GM23248 (cell line): ENCODE data around the gene MAP4K1. TPM values are rescaled to one million over a fixed set of nuclear protein-coding genes. Genes with fewer than 3 reads are reported as not detected.

ENCODE experiments used
- DNase-seq: peaks from one replicate; pipeline ENCODE4 v3.0.0-alpha.2; 2015
- H2AFZ ChIP-seq: fragments of 200-600 bp; sonication (generic); 2 replicates; pipeline ENCODE4 v1.6.1; 2016; ENCODE audit warnings: antibody characterized with exemption
- H3F3A ChIP-seq: fragments of 200-600 bp; sonication (generic); 2 replicates; pipeline ENCODE4 v1.6.1; 2016; ENCODE audit warnings: mild to moderate bottlenecking, antibody characterized with exemption, mixed run types; ENCODE audit not compliant: insufficient read depth
- H3K27ac ChIP-seq: fragments of 200-600 bp; sonication (generic); 2 replicates; pipeline ENCODE4 v1.5.1; 2016; ENCODE audit warnings: mild to moderate bottlenecking
- H3K27me3 ChIP-seq: fragments of 200-600 bp; sonication (generic); replicated peaks from 2 replicates; pipeline ENCODE4 v1.6.1; 2016; ENCODE audit warnings: mild to moderate bottlenecking; ENCODE audit not compliant: insufficient read depth
- H3K36me3 ChIP-seq: fragments of 200-600 bp; sonication (generic); 2 replicates; pipeline ENCODE4 v1.6.1; 2016; ENCODE audit warnings: low read depth, mild to moderate bottlenecking
- H3K4me1 ChIP-seq: fragments of 200-600 bp; sonication (generic); 2 replicates; pipeline ENCODE4 v1.6.1; 2016; ENCODE audit warnings: mild to moderate bottlenecking; ENCODE audit not compliant: insufficient read depth
- H3K4me2 ChIP-seq: fragments of 200-600 bp; sonication (generic); one replicate; pipeline ENCODE4 v1.6.1; 2016; ENCODE audit warnings: mild to moderate bottlenecking; ENCODE audit not compliant: unreplicated experiment
- H3K4me3 ChIP-seq: fragments of 200-600 bp; sonication (generic); 2 replicates; pipeline ENCODE4 v1.5.1; 2016; ENCODE audit warnings: mild to moderate bottlenecking
- H3K79me2 ChIP-seq: fragments of 200-600 bp; sonication (generic); 2 replicates; pipeline ENCODE4 v1.6.1; 2016; ENCODE audit warnings: mild to moderate bottlenecking; ENCODE audit not compliant: insufficient read depth
- H3K9ac ChIP-seq: fragments of 200-600 bp; sonication (generic); 2 replicates; pipeline ENCODE4 v1.6.1; 2016; ENCODE audit warnings: mild to moderate bottlenecking
- H3K9me2 ChIP-seq: fragments of 200-600 bp; sonication (generic); 2 replicates; pipeline ENCODE4 v1.6.1; 2016; ENCODE audit warnings: mixed run types, mild to moderate bottlenecking, moderate library complexity; ENCODE audit not compliant: insufficient read depth
- H3K9me3 ChIP-seq: fragments of 200-600 bp; sonication (generic); one replicate; pipeline ENCODE4 v1.6.1; 2017; ENCODE audit warnings: low read depth
- H4K20me1 ChIP-seq: fragments of 200-600 bp; sonication (generic); 2 replicates; pipeline ENCODE4 v1.6.0; 2016; ENCODE audit not compliant: insufficient read depth
- EZH2 ChIP-seq: fragments of 200-600 bp; sonication (generic); IDR thresholded peaks from 2 replicates; pipeline ENCODE4 v1.6.1; 2018; ENCODE audit warnings: antibody characterized with exemption, mild to moderate bottlenecking; ENCODE audit not compliant: insufficient read depth, poor library complexity, severe bottlenecking
- EZH2phosphoT487 ChIP-seq: fragments of 200-600 bp; sonication (generic); IDR thresholded peaks from 2 replicates; pipeline ENCODE4 v1.6.1; 2018; ENCODE audit warnings: antibody characterized with exemption, moderate library complexity, mild to moderate bottlenecking, low read depth; ENCODE audit not compliant: insufficient read depth
- WGBS, 2 experiments: methylation state at CpG; one replicate each; pipeline ENCODE4 v1.1.6; 2015 to 2017; ENCODE audit warnings: low lambda C conversion rate in 2 of 2, low coverage in 1 of 2; ENCODE audit errors: missing lambda C conversion rate in 2 of 2; 5-methylcytosine and 5-hydroxymethylcytosine counted together
- in situ Hi-C: fragments of 300-500 bp; cut with MboI; formaldehyde crosslinking; loops from 2 replicates; pipeline ENCODE4 v1.15.0; 2020
- polyA plus RNA-seq: library from polyadenylated mRNA; unstranded; fragments of >200 nt; fragmentation: Nextera tagmentation; extraction: Ambion mirVana; gene quantifications from 2 replicates; pipeline ENCODE4 v1.2.1, GENCODE V29; 2016
- total RNA-seq: library from RNA; depleted of rRNA; stranded (reverse); fragments of >200 nt; shearing (Covaris generic); gene quantifications from 2 replicates; pipeline ENCODE4 v1.2.3, GENCODE V29; 2014; rRNA removed

MAP4K1 gene
- total and polyA plus RNA-seq, 2 experiments from 2014 or later, result 0.63 TPM; not detected in 1

DNA sequence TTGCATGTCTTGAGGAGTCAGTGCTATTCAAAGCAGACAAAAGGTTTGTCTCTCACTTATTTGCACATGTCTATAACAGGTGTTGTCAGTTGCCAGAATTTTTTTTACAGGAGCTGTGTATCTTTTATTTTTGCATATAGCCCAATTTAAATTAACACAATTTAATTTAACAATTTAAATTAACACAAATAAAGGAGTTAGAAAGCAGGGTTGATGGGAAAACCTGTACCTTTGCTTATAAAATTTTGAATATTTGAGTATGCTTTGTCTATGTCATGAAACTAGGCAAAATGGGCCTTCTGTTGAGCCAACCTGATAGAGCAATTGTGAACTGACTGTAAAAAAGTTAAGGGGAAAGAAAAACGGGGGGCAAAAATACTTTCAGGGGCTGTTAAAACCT, 78.0 kb downstream of the MAP4K1 start:
- H2AFZ ChIP-seq, result no peak overlapping the region
- H3K4me1 ChIP-seq, result 0 out of 2 replicates have a peak, but pooled peaks cover 3% of the 10 kb centered on the region
- H3K4me3 ChIP-seq, result no peak overlapping the region
- H3K4me2 ChIP-seq, result no peak overlapping the region
- H3K27me3 ChIP-seq, result no peaks in the 10 kb centered on the region
- H3K9ac ChIP-seq, result no peak overlapping the region
- no peaks in the 10 kb centered on the region for H3K36me3 ChIP-seq
- no peaks in the 10 kb centered on the region for H3K9me3 ChIP-seq
- H3K79me2 ChIP-seq, result no peaks in the 10 kb centered on the region
- WGBS, 2 experiments, result 0% methylated on average over 1 of the region's 1 CpG
- peaks cover 4% of the 10 kb centered on the region for H3F3A ChIP-seq
- no peak overlapping the region for H3K27ac ChIP-seq
- no peak for TF ChIP-seq EZH2phosphoT487
- no peak for DNase-seq
- no peaks in the 10 kb centered on the region for H4K20me1 ChIP-seq
- no peaks in the 10 kb centered on the region for H3K9me2 ChIP-seq
- in situ Hi-C loops, result no loop called here

DNA sequence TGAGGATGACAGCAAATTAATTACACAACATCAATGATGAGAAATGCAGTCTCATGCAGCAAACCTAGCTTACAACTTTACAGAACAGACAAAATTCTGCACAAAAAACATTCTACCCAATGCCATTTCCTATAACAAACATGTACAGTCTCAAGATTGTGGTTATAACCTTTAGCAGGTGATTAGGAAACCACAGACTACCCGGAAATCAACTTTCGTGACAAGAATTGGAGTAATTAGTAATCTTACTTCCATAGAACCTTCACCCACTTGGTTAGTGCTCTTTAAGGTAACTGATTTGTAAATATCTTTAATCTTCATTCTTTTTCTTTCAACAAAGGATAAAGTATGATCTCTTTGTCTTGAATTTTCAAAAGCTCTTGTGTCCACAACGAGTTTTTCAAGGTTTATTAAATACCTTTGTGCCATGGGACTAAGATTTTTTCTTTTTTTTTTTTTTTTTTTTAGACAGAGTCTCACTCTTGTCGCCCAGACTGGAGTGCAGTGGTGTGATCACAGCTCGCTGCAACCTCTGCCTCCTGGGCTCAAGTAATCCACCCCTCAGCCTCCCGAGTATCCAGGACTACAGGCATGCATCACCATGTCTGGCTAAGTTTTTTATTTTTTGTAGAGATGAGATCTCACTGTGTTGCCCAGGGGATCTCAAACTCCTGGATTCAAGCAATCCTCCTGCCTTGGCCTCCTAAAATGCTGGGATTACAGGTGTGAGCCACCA, 78.8 kb downstream of the MAP4K1 start:
- Histone ChIP-seq H2AFZ (no peak overlapping the region), H3K9ac (no peak overlapping the region), H3F3A (no peaks in the 10 kb centered on the region), H3K4me3 (no peak overlapping the region), H3K27me3 (no peaks in the 10 kb centered on the region), H3K9me3 (no peaks in the 10 kb centered on the region), H4K20me1 (no peaks in the 10 kb centered on the region), H3K27ac (no peak overlapping the region), H3K79me2 (no peaks in the 10 kb centered on the region), H3K4me2 (no peak overlapping the region), H3K9me2 (no peaks in the 10 kb centered on the region), H3K36me3 (no peaks in the 10 kb centered on the region), H3K4me1 (no peaks in the 10 kb centered on the region)
- TF ChIP-seq EZH2phosphoT487 (no peak), EZH2 (no peak)
- in situ Hi-C loops, result no loop called here
- DNase-seq, result no peak
- WGBS, 2 experiments, result 29 to 35% methylated on average over 6 of the region's 6 CpGs

DNA sequence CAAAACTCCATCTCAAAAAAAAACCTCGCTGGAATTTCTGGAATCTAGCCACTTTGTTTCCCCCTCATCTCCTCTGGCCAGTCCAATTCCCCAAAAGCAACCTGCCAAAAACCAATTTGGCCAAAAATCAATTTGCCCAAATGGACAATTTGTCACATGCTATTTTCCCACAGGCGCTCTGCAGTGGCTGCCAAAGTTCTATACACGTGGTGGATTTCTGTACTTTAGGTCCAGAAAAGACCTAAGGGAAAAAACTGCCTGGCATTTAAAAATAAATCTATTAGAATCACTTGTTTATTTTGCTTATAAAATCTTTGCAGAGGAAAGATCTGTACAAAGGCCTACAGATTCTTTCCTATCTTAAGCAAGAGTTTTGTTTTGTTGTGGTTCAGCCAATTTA, 79.4 kb downstream of the MAP4K1 start:
- DNase-seq, result no peak
- no peaks in the 10 kb centered on the region for H3F3A ChIP-seq
- no peak overlapping the region for H3K27ac ChIP-seq
- no peaks in the 10 kb centered on the region for H3K27me3 ChIP-seq
- H3K4me2 ChIP-seq, result no peak overlapping the region
- 28 to 49% methylated on average over 3 of the region's 3 CpGs for WGBS, 2 experiments
- no peaks in the 10 kb centered on the region for H3K4me1 ChIP-seq
- no peaks in the 10 kb centered on the region for H3K36me3 ChIP-seq
- no peak overlapping the region for H3K9ac ChIP-seq
- H3K9me3 ChIP-seq, result no peaks in the 10 kb centered on the region
- H3K4me3 ChIP-seq, result no peak overlapping the region
- no peaks in the 10 kb centered on the region for H3K9me2 ChIP-seq
- TF ChIP-seq EZH2 (no peak), EZH2phosphoT487 (no peak)
- H3K79me2 ChIP-seq, result no peaks in the 10 kb centered on the region
- no peak overlapping the region for H2AFZ ChIP-seq
- in situ Hi-C loops, result no loop called here
- H4K20me1 ChIP-seq, result no peaks in the 10 kb centered on the region

Other genes starting within 250 kb of the MAP4K1 start
- gene PSMD8, start 243.4 kb downstream of the MAP4K1 start, total RNA-seq, result 231 and 331 TPM in 2 replicates
- gene PSMD8, start 243.4 kb downstream of the MAP4K1 start, polyA plus RNA-seq, result 292 and 305 TPM in 2 replicates
- 1.1 and 1.8 TPM in 2 replicates for gene GGN, start 229.9 kb downstream of the MAP4K1 start, total RNA-seq
- 1.4 and 2.0 TPM in 2 replicates for gene GGN, start 229.9 kb downstream of the MAP4K1 start, polyA plus RNA-seq
- gene SPRED3, start 229.3 kb downstream of the MAP4K1 start, total RNA-seq, result 2.1 and 7.7 TPM in 2 replicates
- gene SPRED3, start 229.3 kb downstream of the MAP4K1 start, polyA plus RNA-seq, result 1.8 and 1.9 TPM in 2 replicates
- gene FAM98C, start 214.9 kb downstream of the MAP4K1 start, total RNA-seq, result 18.1 and 27.3 TPM in 2 replicates
- gene FAM98C, start 214.9 kb downstream of the MAP4K1 start, polyA plus RNA-seq, result 13.8 and 16.5 TPM in 2 replicates
- gene RASGRP4, start 191.7 kb downstream of the MAP4K1 start, total RNA-seq, result not detected in 2 replicates
- gene RASGRP4, start 191.7 kb downstream of the MAP4K1 start, polyA plus RNA-seq, result not detected in 2 replicates
- gene RYR1, start 184.3 kb downstream of the MAP4K1 start, total RNA-seq, result under 0.01 and 0.13 TPM in 2 replicates
- gene RYR1, start 184.3 kb downstream of the MAP4K1 start, polyA plus RNA-seq, result 0.04 TPM in 1 of 2 replicates, not detected in the other
- gene EIF3K, start 1.2 kb upstream of the MAP4K1 start, total RNA-seq, result 270 and 295 TPM in 2 replicates
- gene EIF3K, start 1.2 kb upstream of the MAP4K1 start, polyA plus RNA-seq, result 143 and 151 TPM in 2 replicates
- gene ACTN4, start 29.7 kb upstream of the MAP4K1 start, total RNA-seq, result 467 and 477 TPM in 2 replicates
- 84.6 and 85.7 TPM in 2 replicates for gene ACTN4, start 29.7 kb upstream of the MAP4K1 start, polyA plus RNA-seq
- gene CAPN12, start 126.5 kb upstream of the MAP4K1 start, total RNA-seq, result 0.11 and 0.89 TPM in 2 replicates
- 0.21 and 0.30 TPM in 2 replicates for gene CAPN12, start 126.5 kb upstream of the MAP4K1 start, polyA plus RNA-seq
- not detected in 2 replicates for gene LGALS7, start 155.6 kb upstream of the MAP4K1 start, total RNA-seq
- not detected in 2 replicates for gene LGALS7, start 155.6 kb upstream of the MAP4K1 start, polyA plus RNA-seq
- gene LGALS7B, start 171.2 kb upstream of the MAP4K1 start, total RNA-seq, result not detected in 2 replicates
- not detected in 2 replicates for gene LGALS7B, start 171.2 kb upstream of the MAP4K1 start, polyA plus RNA-seq
- gene LGALS4, start 195.0 kb upstream of the MAP4K1 start, total RNA-seq, result not detected in 2 replicates
- gene LGALS4, start 195.0 kb upstream of the MAP4K1 start, polyA plus RNA-seq, result 0.19 TPM in 1 of 2 replicates, not detected in the other
- gene ECH1, start 213.8 kb upstream of the MAP4K1 start, total RNA-seq, result 29.7 and 31.6 TPM in 2 replicates
- gene ECH1, start 213.8 kb upstream of the MAP4K1 start, polyA plus RNA-seq, result 106 and 107 TPM in 2 replicates
- 208 and 245 TPM in 2 replicates for gene HNRNPL, start 232.0 kb upstream of the MAP4K1 start, total RNA-seq
- gene HNRNPL, start 232.0 kb upstream of the MAP4K1 start, polyA plus RNA-seq, result 123 and 126 TPM in 2 replicates